ENCODE results near the gene TRIM9.

DNA sequence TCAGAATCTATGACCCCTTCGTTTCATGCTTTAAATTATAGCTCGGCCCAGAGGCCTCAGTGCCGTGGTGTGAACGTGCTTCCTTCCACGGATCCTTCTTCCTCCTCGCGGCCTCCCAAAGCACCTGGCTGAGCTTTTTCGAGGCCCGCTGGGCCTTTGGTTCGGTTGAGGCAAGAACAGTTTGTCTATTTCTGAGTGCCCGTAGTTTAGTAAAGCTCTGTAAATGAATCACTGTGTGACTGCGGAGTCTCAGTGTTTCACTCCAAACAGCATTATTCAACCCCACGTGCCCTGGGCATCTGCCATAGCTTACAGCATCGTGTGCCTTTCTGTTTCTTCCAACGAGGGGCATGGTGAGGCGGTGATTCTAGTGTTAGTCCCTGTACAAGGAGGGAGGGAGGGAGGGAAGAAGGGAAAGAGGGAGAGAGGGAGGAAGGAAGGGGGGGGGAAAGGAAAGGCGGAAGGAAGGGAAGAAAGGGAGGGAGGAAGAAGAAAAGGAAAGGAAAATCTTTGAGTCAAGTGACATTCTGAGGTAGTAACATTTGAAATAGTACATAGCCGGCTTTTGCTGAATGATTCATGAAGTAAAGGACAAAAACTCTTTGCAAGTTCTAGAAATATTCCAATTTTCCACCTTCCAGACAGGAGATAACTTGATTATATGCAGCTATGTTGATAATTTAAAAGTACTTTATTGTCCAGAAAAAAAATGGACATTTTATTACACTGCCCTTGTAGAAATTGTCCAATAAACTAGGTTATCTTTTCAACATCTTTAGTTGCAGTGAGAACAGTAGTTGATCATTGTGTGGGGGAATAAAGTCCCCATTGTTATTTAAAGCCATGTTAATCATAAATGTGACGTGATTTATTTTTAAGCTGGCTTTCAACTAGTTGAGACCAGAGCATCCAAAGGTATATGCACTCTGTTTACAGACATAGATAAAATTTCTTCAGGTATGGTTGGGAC, 1.2 kb upstream of the TRIM9 start:
- TF ChIP-seq, protein P1, sequence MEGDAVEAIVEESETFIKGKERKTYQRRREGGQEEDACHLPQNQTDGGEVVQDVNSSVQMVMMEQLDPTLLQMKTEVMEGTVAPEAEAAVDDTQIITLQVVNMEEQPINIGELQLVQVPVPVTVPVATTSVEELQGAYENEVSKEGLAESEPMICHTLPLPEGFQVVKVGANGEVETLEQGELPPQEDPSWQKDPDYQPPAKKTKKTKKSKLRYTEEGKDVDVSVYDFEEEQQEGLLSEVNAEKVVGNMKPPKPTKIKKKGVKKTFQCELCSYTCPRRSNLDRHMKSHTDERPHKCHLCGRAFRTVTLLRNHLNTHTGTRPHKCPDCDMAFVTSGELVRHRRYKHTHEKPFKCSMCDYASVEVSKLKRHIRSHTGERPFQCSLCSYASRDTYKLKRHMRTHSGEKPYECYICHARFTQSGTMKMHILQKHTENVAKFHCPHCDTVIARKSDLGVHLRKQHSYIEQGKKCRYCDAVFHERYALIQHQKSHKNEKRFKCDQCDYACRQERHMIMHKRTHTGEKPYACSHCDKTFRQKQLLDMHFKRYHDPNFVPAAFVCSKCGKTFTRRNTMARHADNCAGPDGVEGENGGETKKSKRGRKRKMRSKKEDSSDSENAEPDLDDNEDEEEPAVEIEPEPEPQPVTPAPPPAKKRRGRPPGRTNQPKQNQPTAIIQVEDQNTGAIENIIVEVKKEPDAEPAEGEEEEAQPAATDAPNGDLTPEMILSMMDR (conservative IDR thresholded peaks at IDR 0.05 in 1 of 2, IDR thresholded peaks at IDR 0.05 in 1 of 2; ENCODE audit: extremely low read depth in 1 of 2, insufficient read depth in 1 of 2, low read depth in 1 of 2, low read length in 2 of 2): no peak
- TF ChIP-seq EZH2 (IDR thresholded peaks at IDR 0.05; ENCODE audit: borderline replicate concordance, low read length): no peak

Measured in mammary epithelial cell (primary cell).